OCI-LY7 (cell line): ENCODE data around the gene SETD1B. TPM values are rescaled to one million over a fixed set of nuclear protein-coding genes. Genes with fewer than 3 reads are reported as not detected.
"Not testable (repeated sequence)": the region's sequence is repeated elsewhere in the genome, so short reads cannot be mapped to it uniquely, and the experiment has no call there.

Source experiments
- BruUV-seq: library from RNA; stranded (reverse); fragments of 400-500 nt; replicated peaks from 2 replicates; lab custom pipeline; 2021; lab: Mats Ljungman, UMichigan
- CTCF ChIA-PET: fragments of 300-600 bp; sonication (Branson Sonifier 250); formaldehyde crosslinking; loops from one replicate; lab custom pipeline; 2022; ENCODE audit warnings: antibody characterized with exemption; ENCODE audit not compliant: unreplicated experiment; lab: Charles Lee
- POLR2A ChIA-PET: fragments of 300-600 bp; sonication (Branson Sonifier 250); formaldehyde crosslinking; loops from one replicate; lab custom pipeline; 2022; ENCODE audit warnings: antibody characterized with exemption; lab: Charles Lee
- DNase-seq: peaks from one replicate; pipeline ENCODE4 v3.0.0-alpha.2; 2015; ENCODE audit warnings: low spot score
- H2AFZ ChIP-seq: fragments of 200-600 bp; sonication (generic), shearing (Covaris generic); 2 replicates; pipeline ENCODE4 v1.6.1; 2014; ENCODE audit warnings: mild to moderate bottlenecking, antibody characterized with exemption, low read length, moderate library complexity
- H3K27ac ChIP-seq: fragments of 200-600 bp; sonication (generic); 2 replicates; pipeline ENCODE4 v1.5.1; 2014; ENCODE audit warnings: mixed run types, low read depth, mild to moderate bottlenecking, moderate library complexity, low read length, inconsistent platforms; ENCODE audit not compliant: poor library complexity, severe bottlenecking
- H3K36me3 ChIP-seq: fragments of 200-600 bp; sonication (generic); 2 replicates; pipeline ENCODE4 v1.6.1; 2014; ENCODE audit warnings: mild to moderate bottlenecking, antibody characterized with exemption, low read length, moderate library complexity, mixed read lengths; ENCODE audit not compliant: insufficient read depth
- H3K4me1 ChIP-seq: fragments of 200-600 bp; sonication (generic); 2 replicates; pipeline ENCODE4 v1.5.1; 2014; ENCODE audit warnings: mild to moderate bottlenecking, low read length; ENCODE audit not compliant: insufficient read depth, poor library complexity, severe bottlenecking
- H3K4me2 ChIP-seq: fragments of 200-600 bp; sonication (generic); 2 replicates; pipeline ENCODE4 v1.6.1; 2014; ENCODE audit warnings: mild to moderate bottlenecking, low read length
- H3K4me3 ChIP-seq: fragments of 200-600 bp; sonication (generic); 2 replicates; pipeline ENCODE4 v1.5.1; 2014; ENCODE audit warnings: mild to moderate bottlenecking, low read depth, low read length; ENCODE audit not compliant: poor library complexity, severe bottlenecking
- H3K79me2 ChIP-seq: fragments of 200-600 bp; sonication (generic); 2 replicates; pipeline ENCODE4 v1.6.1; 2016; ENCODE audit warnings: low read depth, mild to moderate bottlenecking, low read length, moderate library complexity, mixed read lengths; ENCODE audit not compliant: insufficient read depth
- H3K9me2 ChIP-seq: fragments of 200-600 bp; sonication (generic); 2 replicates; pipeline ENCODE4 v1.6.1; 2016; ENCODE audit warnings: mild to moderate bottlenecking, low read length, mixed read lengths; ENCODE audit not compliant: insufficient read depth
- H3K9me3 ChIP-seq: fragments of 200-600 bp; sonication (generic); 2 replicates; pipeline ENCODE4 v1.6.1; 2014; ENCODE audit warnings: mild to moderate bottlenecking, mixed run types, low read length, mixed read lengths
- H4K20me1 ChIP-seq: fragments of 200-600 bp; sonication (generic); 2 replicates; pipeline ENCODE4 v1.6.1; 2014; ENCODE audit warnings: mild to moderate bottlenecking, antibody characterized with exemption, low read length, moderate library complexity, mixed read lengths; ENCODE audit not compliant: insufficient read depth
- CTCF ChIP-seq: fragments of 200-600 bp; sonication (generic); conservative IDR thresholded peaks from 2 replicates; pipeline ENCODE4 v1.5.1; 2014; ENCODE audit warnings: mild to moderate bottlenecking, antibody characterized with exemption, low read length, moderate library complexity, mixed read lengths
- EZH2phosphoT487 ChIP-seq: fragments of 200-600 bp; sonication (generic); IDR thresholded peaks from 2 replicates; pipeline ENCODE4 v1.6.1; 2018; ENCODE audit warnings: low read depth, borderline replicate concordance, mild to moderate bottlenecking, mixed run types, antibody characterized with exemption, low read length, moderate library complexity, mixed read lengths
- intact Hi-C: fragments of 100-400 bp; cut with micrococcal nuclease; formaldehyde crosslinking; loops from one replicate; pipeline ENCODE4 v1.10.0; 2022; ENCODE audit not compliant: unreplicated experiment
- small RNA-seq: library from RNA; depleted of rRNA; stranded (forward); fragments of <200 nt; gene quantifications from one replicate; pipeline ENCODE3, GENCODE V24; 2014
- total RNA-seq, 2 experiments: library from RNA; depleted of rRNA in 1 of 2; stranded (reverse); fragments of >200 nt in 1 of 2; shearing (Covaris generic) in 1 of 2; gene quantifications; 2 replicates each; pipeline ENCODE4 v1.2.3, GENCODE V29; 2014 to 2022

SETD1B gene
- total RNA-seq, 2 experiments from 2014 or later = 4.7 to 22.5 TPM

- H4K20me1 ChIP-seq = no peaks in the 10 kb centered on the region
- no peaks in the 10 kb centered on the region for H3K9me3 ChIP-seq
- TF ChIP-seq EZH2phosphoT487 = no peak
- TF ChIP-seq CTCF = no peak
- no peaks in the 10 kb centered on the region for H3K79me2 ChIP-seq
- no peak for DNase-seq
- intact Hi-C loops = no loop called here
- no peak overlapping the region for H3K4me2 ChIP-seq
- no peak overlapping the region for H3K4me3 ChIP-seq
- H3K9me2 ChIP-seq = no peaks in the 10 kb centered on the region
- H2AFZ ChIP-seq = no peak overlapping the region
- CTCF ChIA-PET = no interaction called here
- no peaks in the 10 kb centered on the region for H3K36me3 ChIP-seq
- no peak overlapping the region for H3K27ac ChIP-seq
- POLR2A ChIA-PET = interaction anchor here (0.5 to 1.4 kb wide), 2 partner anchors 10 to 11 kb away, joined by 3 to 5 read pairs; no protein-coding TSS in a partner anchor
- H3K4me1 ChIP-seq = no peaks in the 10 kb centered on the region
- no TSS peak for BruUV-seq
These were observed 70.3 kb downstream of the SETD1B start for GRCh38 chr12:121874071-121874470.

GRCh38 chr12:121875582-121875981 lies 71.8 kb downstream of the SETD1B start:
- ChIA-PET POLR2A (no interaction called here), CTCF (interaction anchor here (0.6 kb wide), 1 partner anchor 22 kb away, joined by 3 read pairs; no protein-coding TSS in a partner anchor)
- H2AFZ ChIP-seq = no peak overlapping the region
- no peaks in the 10 kb centered on the region for H3K9me3 ChIP-seq
- no peak for DNase-seq
- H3K9me2 ChIP-seq = no peaks in the 10 kb centered on the region
- no peaks in the 10 kb centered on the region for H4K20me1 ChIP-seq
- intact Hi-C loops = no loop called here
- no peaks in the 10 kb centered on the region for H3K36me3 ChIP-seq
- no peak for TF ChIP-seq EZH2phosphoT487
- TF ChIP-seq CTCF = no peak
- H3K27ac ChIP-seq = no peak overlapping the region
- H3K4me3 ChIP-seq = no peak overlapping the region
- no TSS peak for BruUV-seq
- H3K4me2 ChIP-seq = no peak overlapping the region
- H3K4me1 ChIP-seq = no peaks in the 10 kb centered on the region
- H3K79me2 ChIP-seq = no peaks in the 10 kb centered on the region

GRCh38 chr12:121876080-121876447 lies 72.3 kb downstream of the SETD1B start:
- H4K20me1 ChIP-seq, H3K27ac ChIP-seq, H2AFZ ChIP-seq, H3K36me3 ChIP-seq, BruUV-seq, intact Hi-C loops, H3K4me1 ChIP-seq, H3K4me3 ChIP-seq, DNase-seq, POLR2A ChIA-PET, H3K79me2 ChIP-seq, H3K4me2 ChIP-seq, H3K9me2 ChIP-seq, H3K9me3 ChIP-seq: not testable (repeated sequence)
- CTCF ChIA-PET = interaction anchor here (0.6 kb wide), 1 partner anchor 23 kb away, joined by 3 read pairs; no protein-coding TSS in a partner anchor

Small RNAs within 50 kb of the gene (small RNA-seq; reads per million reads assigned to genes)
- not detected for gene AC069503.3

Other genes with a start within 250 kb of the SETD1B start
- gene KDM2B, start 223.0 kb upstream of the SETD1B start, total RNA-seq (2014; rRNA removed; shearing (Covaris generic)) = 75.1 and 78.5 TPM in 2 replicates
- 88.0 and 93.6 TPM in 2 replicates for gene KDM2B, start 223.0 kb upstream of the SETD1B start, total RNA-seq (2022)
- 3.3 and 9.5 TPM in 2 replicates for gene ORAI1, start 177.5 kb upstream of the SETD1B start, total RNA-seq (2014; rRNA removed; shearing (Covaris generic))
- gene ORAI1, start 177.5 kb upstream of the SETD1B start, total RNA-seq (2022) = 19.1 and 20.1 TPM in 2 replicates
- 0.32 TPM in 1 of 2 replicates, not detected in the other for gene MORN3, start 134.4 kb upstream of the SETD1B start, total RNA-seq (2014; rRNA removed; shearing (Covaris generic))
- gene MORN3, start 134.4 kb upstream of the SETD1B start, total RNA-seq (2022) = 0.13 and 0.18 TPM in 2 replicates
- 9.3 and 12.4 TPM in 2 replicates for gene TMEM120B, start 91.3 kb upstream of the SETD1B start, total RNA-seq (2014; rRNA removed; shearing (Covaris generic))
- gene TMEM120B, start 91.3 kb upstream of the SETD1B start, total RNA-seq (2022) = 20.5 and 21.5 TPM in 2 replicates
- 23.5 and 29.2 TPM in 2 replicates for gene RHOF, start 10.3 kb upstream of the SETD1B start, total RNA-seq (2014; rRNA removed; shearing (Covaris generic))
- gene RHOF, start 10.3 kb upstream of the SETD1B start, total RNA-seq (2022) = 45.7 and 53.7 TPM in 2 replicates
- gene HPD, start 54.9 kb downstream of the SETD1B start, total RNA-seq (2014; rRNA removed; shearing (Covaris generic)) = not detected in 2 replicates
- not detected in 2 replicates for gene HPD, start 54.9 kb downstream of the SETD1B start, total RNA-seq (2022)
- gene PSMD9, start 84.8 kb downstream of the SETD1B start, total RNA-seq (2014; rRNA removed; shearing (Covaris generic)) = 135 and 142 TPM in 2 replicates
- gene PSMD9, start 84.8 kb downstream of the SETD1B start, total RNA-seq (2022) = 89.2 and 90.2 TPM in 2 replicates
- 4.1 and 6.6 TPM in 2 replicates for gene CFAP251, start 114.6 kb downstream of the SETD1B start, total RNA-seq (2014; rRNA removed; shearing (Covaris generic))
- gene CFAP251, start 114.6 kb downstream of the SETD1B start, total RNA-seq (2022) = 4.7 and 4.8 TPM in 2 replicates
- gene BCL7A, start 217.9 kb downstream of the SETD1B start, total RNA-seq (2014; rRNA removed; shearing (Covaris generic)) = 66.2 and 76.2 TPM in 2 replicates
- 84.7 and 100 TPM in 2 replicates for gene BCL7A, start 217.9 kb downstream of the SETD1B start, total RNA-seq (2022)